Astrocyte (in vitro differentiated cells and primary cell): ENCODE data around the gene TAGAP. TPM values are rescaled to one million over a fixed set of nuclear protein-coding genes. Genes with fewer than 3 reads are reported as not detected.

ENCODE experiments used
- DNase-seq: peaks from one replicate; pipeline ENCODE4 v3.0.0-alpha.2; 2010; ENCODE audit warnings: low read depth
- FAIRE-seq: peaks from 2 replicates; lab custom pipeline; 2011; peaks lifted over from hg19 to GRCh38; lab: Jason Lieb, UNC
- H2AFZ ChIP-seq: 2 replicates; pipeline ENCODE4 v1.6.0; 2012; ENCODE audit warnings: low read depth, low read length, inconsistent platforms
- H3K27ac ChIP-seq: 2 replicates; pipeline ENCODE4 v1.5.1; 2011; ENCODE audit warnings: low read depth, low read length, inconsistent platforms
- H3K27me3 ChIP-seq: 2 replicates; pipeline ENCODE4 v1.6.0; 2011; ENCODE audit warnings: low read length, inconsistent platforms; ENCODE audit not compliant: insufficient read depth
- H3K36me3 ChIP-seq: 2 replicates; pipeline ENCODE4 v1.5.1; 2011; ENCODE audit warnings: low read length, inconsistent platforms; ENCODE audit not compliant: insufficient read depth
- H3K4me1 ChIP-seq: 2 replicates; pipeline ENCODE4 v1.5.1; 2011; ENCODE audit warnings: low read length, inconsistent platforms; ENCODE audit not compliant: insufficient read depth
- H3K4me2 ChIP-seq: 2 replicates; pipeline ENCODE4 v1.6.0; 2012; ENCODE audit warnings: low read length, inconsistent platforms
- H3K4me3 ChIP-seq: 2 replicates; pipeline ENCODE4 v1.5.1; 2011; ENCODE audit warnings: low read depth, mild to moderate bottlenecking, low read length, inconsistent platforms; ENCODE audit not compliant: insufficient read depth
- H3K79me2 ChIP-seq: 2 replicates; pipeline ENCODE4 v1.6.0; 2012; ENCODE audit warnings: mild to moderate bottlenecking, low read length, inconsistent platforms; ENCODE audit not compliant: insufficient read depth
- H3K9ac ChIP-seq: 2 replicates; pipeline ENCODE4 v1.6.0; 2012; ENCODE audit warnings: mild to moderate bottlenecking, low read length, inconsistent platforms
- H3K9me3 ChIP-seq: 2 replicates; pipeline ENCODE4 v1.5.1; 2012; ENCODE audit warnings: low read depth, mild to moderate bottlenecking, low read length, inconsistent platforms; ENCODE audit not compliant: insufficient read depth
- H4K20me1 ChIP-seq: 2 replicates; pipeline ENCODE4 v1.6.0; 2012; ENCODE audit warnings: low read length, inconsistent platforms; ENCODE audit not compliant: insufficient read depth
- H3K27ac Mint-ChIP-seq: one replicate; pipeline ENCODE4 v1.8.0; 2021; ENCODE audit warnings: mild to moderate bottlenecking, mixed read lengths; ENCODE audit not compliant: unreplicated experiment
- H3K27me3 Mint-ChIP-seq: one replicate; pipeline ENCODE4 v1.8.0; 2021; ENCODE audit warnings: low read depth, mixed read lengths; ENCODE audit not compliant: unreplicated experiment
- H3K36me3 Mint-ChIP-seq: one replicate; pipeline ENCODE4 v1.8.0; 2021; ENCODE audit warnings: low read depth, mixed read lengths; ENCODE audit not compliant: unreplicated experiment
- H3K4me1 Mint-ChIP-seq: one replicate; pipeline ENCODE4 v1.8.0; 2021; ENCODE audit warnings: low read depth, mixed read lengths; ENCODE audit not compliant: unreplicated experiment
- H3K4me3 Mint-ChIP-seq: one replicate; pipeline ENCODE4 v1.8.0; 2021; ENCODE audit warnings: mild to moderate bottlenecking, moderate library complexity, mixed read lengths; ENCODE audit not compliant: unreplicated experiment
- H3K9me3 Mint-ChIP-seq: one replicate; pipeline ENCODE4 v1.8.0; 2021; ENCODE audit warnings: mild to moderate bottlenecking, mixed read lengths; ENCODE audit not compliant: unreplicated experiment
- CTCF ChIP-seq: IDR thresholded peaks from 2 replicates; pipeline ENCODE4 v1.5.1; 2011; ENCODE audit warnings: low read depth, mild to moderate bottlenecking, inconsistent platforms, low read length, moderate library complexity; ENCODE audit not compliant: insufficient read depth
- EZH2 ChIP-seq: IDR thresholded peaks from 2 replicates; pipeline ENCODE4 v1.6.1; 2012; ENCODE audit warnings: mild to moderate bottlenecking, low read length, inconsistent platforms; ENCODE audit not compliant: insufficient read depth
- total RNA-seq: library from RNA; stranded (reverse); gene quantifications from 2 replicates; pipeline ENCODE4 v1.2.1, GENCODE V29; 2021

Gene TAGAP
- total RNA-seq, 1 donor from 2014 or later = 0.11 TPM

GRCh38 chr6:159071843-159072769, 27.3 kb upstream of the TAGAP start:
- Mint-ChIP-seq H3K27me3 (peaks cover 16% of the 10 kb centered on the region), H3K36me3 (no peaks in the 10 kb centered on the region), H3K4me3 (no peak overlapping the region), H3K9me3 (no peaks in the 10 kb centered on the region), H3K4me1 (no peaks in the 10 kb centered on the region), H3K27ac (no peak overlapping the region)
- no peak for FAIRE-seq
- Histone ChIP-seq H3K27me3 (peaks cover 17% of the 10 kb centered on the region), H3K27ac (no peak overlapping the region), H3K36me3 (no peaks in the 10 kb centered on the region), H3K4me3 (no peak overlapping the region), H3K79me2 (no peaks in the 10 kb centered on the region), H3K9me3 (no peaks in the 10 kb centered on the region), H4K20me1 (no peaks in the 10 kb centered on the region), H2AFZ (no peak overlapping the region), H3K4me2 (no peak overlapping the region), H3K4me1 (no peaks in the 10 kb centered on the region), H3K9ac (no peak overlapping the region)
- TF ChIP-seq CTCF (no peak), EZH2 (no peak)
- DNase-seq = no peak

GRCh38 chr6:159068904-159069578, 24.2 kb upstream of the TAGAP start:
- Mint-ChIP-seq H3K4me3 (no peak overlapping the region), H3K9me3 (no peaks in the 10 kb centered on the region), H3K4me1 (no peaks in the 10 kb centered on the region), H3K27me3 (peaks cover 37% of the 10 kb centered on the region), H3K27ac (no peak overlapping the region), H3K36me3 (no peaks in the 10 kb centered on the region)
- no peaks in the 10 kb centered on the region for H3K9me3 ChIP-seq
- DNase-seq (no peak), FAIRE-seq (no peak)
- no peak overlapping the region for H3K4me3 ChIP-seq
- no peaks in the 10 kb centered on the region for H4K20me1 ChIP-seq
- no peaks in the 10 kb centered on the region for H3K4me1 ChIP-seq
- peaks cover 24% of the 10 kb centered on the region for H3K27me3 ChIP-seq
- no peaks in the 10 kb centered on the region for H3K36me3 ChIP-seq
- H3K27ac ChIP-seq = no peak overlapping the region
- no peak overlapping the region for H3K9ac ChIP-seq
- no peak overlapping the region for H2AFZ ChIP-seq
- H3K79me2 ChIP-seq = no peaks in the 10 kb centered on the region
- no peak overlapping the region for H3K4me2 ChIP-seq
- TF ChIP-seq CTCF = no peak

- no peaks in the 10 kb centered on the region for H3K9me3 ChIP-seq
- no peak overlapping the region for H3K9ac ChIP-seq
- Mint-ChIP-seq H3K4me3 (no peak overlapping the region), H3K9me3 (peaks cover 4% of the 10 kb centered on the region), H3K27me3 (peaks cover 54% of the 10 kb centered on the region), H3K36me3 (no peaks in the 10 kb centered on the region), H3K4me1 (no peaks in the 10 kb centered on the region), H3K27ac (no peak overlapping the region)
- no peak overlapping the region for H3K27ac ChIP-seq
- H3K79me2 ChIP-seq = no peaks in the 10 kb centered on the region
- DNase-seq (no peak), FAIRE-seq (no peak)
- no peaks in the 10 kb centered on the region for H3K4me1 ChIP-seq
- no peaks in the 10 kb centered on the region for H4K20me1 ChIP-seq
- no peaks in the 10 kb centered on the region for H3K36me3 ChIP-seq
- H2AFZ ChIP-seq = no peak overlapping the region
- H3K4me2 ChIP-seq = no peak overlapping the region
- no peak overlapping the region for H3K4me3 ChIP-seq
- TF ChIP-seq CTCF = no peak
- no peak for TF ChIP-seq EZH2
- H3K27me3 ChIP-seq = peaks cover 34% of the 10 kb centered on the region
Measured at GRCh38 chr6:159067334-159067733, 22.5 kb upstream of the TAGAP start.
